Measurements from ENCODE around the gene HMX1.

Gene HMX1

GRCh38 chr4:8838296-8838960 lies 33.2 kb downstream of the HMX1 start:
- TF ChIP-seq, protein P1, sequence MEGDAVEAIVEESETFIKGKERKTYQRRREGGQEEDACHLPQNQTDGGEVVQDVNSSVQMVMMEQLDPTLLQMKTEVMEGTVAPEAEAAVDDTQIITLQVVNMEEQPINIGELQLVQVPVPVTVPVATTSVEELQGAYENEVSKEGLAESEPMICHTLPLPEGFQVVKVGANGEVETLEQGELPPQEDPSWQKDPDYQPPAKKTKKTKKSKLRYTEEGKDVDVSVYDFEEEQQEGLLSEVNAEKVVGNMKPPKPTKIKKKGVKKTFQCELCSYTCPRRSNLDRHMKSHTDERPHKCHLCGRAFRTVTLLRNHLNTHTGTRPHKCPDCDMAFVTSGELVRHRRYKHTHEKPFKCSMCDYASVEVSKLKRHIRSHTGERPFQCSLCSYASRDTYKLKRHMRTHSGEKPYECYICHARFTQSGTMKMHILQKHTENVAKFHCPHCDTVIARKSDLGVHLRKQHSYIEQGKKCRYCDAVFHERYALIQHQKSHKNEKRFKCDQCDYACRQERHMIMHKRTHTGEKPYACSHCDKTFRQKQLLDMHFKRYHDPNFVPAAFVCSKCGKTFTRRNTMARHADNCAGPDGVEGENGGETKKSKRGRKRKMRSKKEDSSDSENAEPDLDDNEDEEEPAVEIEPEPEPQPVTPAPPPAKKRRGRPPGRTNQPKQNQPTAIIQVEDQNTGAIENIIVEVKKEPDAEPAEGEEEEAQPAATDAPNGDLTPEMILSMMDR (conservative IDR thresholded peaks at IDR 0.05): no peak
- no peak overlapping the region for H3K27ac ChIP-seq

DNA sequence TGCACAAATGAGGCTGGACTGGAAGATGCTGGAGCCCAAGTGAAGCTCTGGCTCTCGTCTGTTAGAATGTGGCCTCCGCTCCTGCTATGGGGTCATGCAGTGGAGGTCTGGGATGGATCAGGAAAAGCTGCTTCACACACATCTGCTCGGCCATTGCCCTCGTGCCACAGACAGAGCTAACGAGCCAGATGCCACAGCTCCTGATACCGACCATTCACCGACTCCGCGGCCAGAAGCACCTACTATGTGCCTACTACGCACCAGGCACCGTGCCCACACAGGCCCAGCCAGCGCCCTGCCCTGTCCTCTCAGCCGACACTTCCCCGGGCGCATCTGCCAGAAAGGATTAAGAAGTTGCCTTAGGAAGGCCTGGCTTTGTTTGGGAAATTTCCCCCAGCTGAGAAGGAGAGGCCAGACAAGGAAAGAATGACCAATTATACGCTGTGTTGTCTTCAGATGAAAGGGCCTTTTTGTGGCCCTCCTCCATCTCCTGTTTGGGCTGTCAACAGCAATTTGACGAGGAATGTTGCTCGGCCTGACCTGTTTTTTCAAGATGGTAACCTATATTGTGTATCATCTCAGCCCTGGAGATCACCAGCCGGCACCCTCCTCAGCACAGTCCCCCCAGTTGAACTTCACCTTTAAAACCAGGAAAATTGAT lies 34.3 kb downstream of the HMX1 start:
- TF ChIP-seq, protein P1 (conservative IDR thresholded peaks at IDR 0.05): no peak
- no peak overlapping the region for H3K27ac ChIP-seq

DNA sequence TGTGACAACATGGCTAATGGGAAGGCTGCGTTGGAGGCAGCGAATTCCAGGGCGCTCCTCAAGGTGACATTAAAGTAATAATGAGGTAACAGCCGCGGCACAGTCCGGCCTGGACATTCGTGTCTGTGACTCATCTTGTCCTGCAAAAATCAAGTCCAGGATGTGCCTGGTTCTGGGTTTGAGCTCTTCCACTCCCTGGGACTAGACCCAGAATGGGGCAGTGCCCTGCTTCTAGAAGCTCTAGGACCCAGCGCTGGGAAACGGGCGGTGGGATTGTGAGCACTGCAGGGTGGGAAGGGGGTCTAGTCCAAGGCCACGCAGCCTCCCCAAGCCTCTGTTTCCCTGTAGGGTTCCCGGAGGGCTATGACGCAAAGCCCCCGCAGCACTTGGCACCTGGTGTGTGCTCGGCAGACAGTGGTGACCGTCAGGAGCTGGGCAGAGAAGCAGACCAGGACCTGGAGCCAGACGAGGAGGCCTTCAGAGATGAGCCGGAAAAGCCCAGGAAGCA lies 34.9 kb downstream of the HMX1 start:
- TF ChIP-seq, protein P1 (conservative IDR thresholded peaks at IDR 0.05): no peak

DNA sequence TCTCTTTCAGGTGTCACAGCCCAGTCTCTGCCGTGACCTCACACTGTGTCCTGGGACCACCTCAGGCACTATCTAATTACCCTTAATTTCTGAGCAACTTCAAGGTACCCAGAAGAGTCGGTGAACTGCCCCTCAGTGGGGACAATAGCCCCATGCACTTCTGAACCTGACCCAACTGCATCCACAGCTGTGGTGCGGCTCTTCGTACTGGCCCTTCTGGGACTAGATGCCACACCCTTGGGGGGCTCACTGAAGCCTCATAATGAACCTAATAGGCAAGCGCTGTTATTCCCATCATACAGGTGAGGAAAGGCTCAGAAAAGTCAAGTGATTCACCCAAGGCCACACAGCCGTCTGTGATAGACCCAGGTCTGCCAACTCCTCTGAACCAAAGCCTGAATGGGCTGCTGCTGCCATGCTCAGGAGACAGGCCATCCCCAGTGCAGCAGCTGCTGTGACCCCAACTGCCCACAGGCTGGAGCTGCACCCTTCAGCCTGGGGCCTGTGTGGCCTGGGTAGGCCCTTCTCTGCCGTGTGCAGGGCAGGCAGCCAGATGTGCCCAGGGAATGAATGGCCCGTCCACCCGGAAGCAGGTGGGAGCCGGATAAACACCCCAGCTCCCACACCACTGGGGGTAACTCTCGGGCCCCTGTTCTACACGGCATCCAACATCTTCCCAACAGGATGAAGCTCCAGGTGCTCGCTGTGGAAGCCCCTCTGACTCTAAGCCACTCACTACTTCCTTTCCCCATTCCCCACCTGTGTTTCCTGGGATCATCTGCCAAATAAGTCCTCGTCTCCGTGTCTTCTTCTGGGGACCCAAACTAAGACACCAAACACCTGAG lies 35.9 kb downstream of the HMX1 start:
- H3K27ac ChIP-seq: no peak overlapping the region
- TF ChIP-seq, protein P1 (conservative IDR thresholded peaks at IDR 0.05): no peak

More for the DNA sequence above, 34.9 kb downstream of the HMX1 start:
- H3K27ac ChIP-seq: no peak overlapping the region

DNA sequence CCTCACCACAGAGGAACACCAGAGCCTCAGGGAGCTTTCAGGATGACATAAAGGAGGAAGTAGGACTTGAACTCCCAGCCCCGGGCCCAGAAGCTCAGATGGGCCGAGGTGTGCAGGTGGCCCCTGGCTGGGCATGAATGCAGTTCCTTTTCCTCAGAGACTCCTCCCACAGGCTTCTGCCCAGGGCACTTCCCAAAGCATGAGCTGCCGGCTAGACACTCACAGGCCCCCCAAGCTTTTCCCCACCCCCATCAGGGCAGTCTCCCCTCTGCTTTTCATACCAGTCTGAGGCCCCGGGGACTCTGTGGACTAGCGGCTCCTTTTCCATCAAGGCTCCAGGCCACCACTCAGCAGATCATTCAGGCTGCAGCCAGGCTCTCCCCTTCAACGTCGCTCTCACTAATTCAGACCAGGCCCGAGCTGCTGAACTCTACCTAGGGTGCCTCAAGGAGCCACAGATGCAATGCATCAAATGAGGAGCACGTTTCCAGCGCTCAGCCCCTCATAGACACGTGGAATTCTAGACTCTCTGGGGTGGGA lies 36.9 kb downstream of the HMX1 start:
- TF ChIP-seq, protein P1 (conservative IDR thresholded peaks at IDR 0.05): no peak
- no peak overlapping the region for H3K27ac ChIP-seq

DNA sequence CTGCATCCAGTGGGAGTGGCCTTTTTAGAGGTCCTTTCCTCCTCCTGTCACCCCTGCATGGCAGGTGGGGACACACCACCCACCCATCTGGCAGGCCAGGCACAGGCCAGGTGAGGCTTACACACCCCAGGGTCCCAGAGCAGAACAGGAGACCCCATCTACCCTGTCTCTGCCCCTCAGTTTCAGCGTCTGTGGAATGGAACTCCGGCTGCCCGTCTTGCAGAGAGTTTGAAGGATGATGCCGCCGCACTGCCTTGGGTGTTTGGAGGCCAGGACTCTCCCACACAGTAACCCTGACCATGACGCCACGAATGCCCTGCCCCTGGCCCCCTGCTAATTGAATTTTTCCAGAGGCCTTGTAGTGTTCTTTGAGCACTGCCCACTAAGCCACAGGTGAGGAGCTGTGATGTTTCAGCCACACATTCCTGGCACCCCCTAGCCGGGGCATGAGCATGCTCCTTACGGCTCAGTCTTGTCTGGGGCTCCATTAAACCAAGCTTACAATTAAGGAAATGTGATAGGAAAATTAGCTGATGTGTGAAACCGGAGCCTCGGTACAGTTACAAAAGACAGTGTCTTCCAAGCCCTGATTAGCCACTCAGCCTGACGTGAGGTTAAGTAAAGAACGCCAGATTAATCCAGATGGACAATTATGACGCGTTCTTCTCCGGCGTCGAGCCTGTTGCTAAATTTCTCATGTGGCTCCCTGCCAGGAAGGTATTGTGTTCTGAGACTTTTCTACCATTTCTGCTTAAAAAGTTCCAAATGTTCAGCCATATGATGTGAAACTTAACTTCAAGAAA lies 39.3 kb downstream of the HMX1 start:
- no peak overlapping the region for H3K27ac ChIP-seq
- TF ChIP-seq, protein P1 (conservative IDR thresholded peaks at IDR 0.05): no peak

Measured in VCaP (cell line).